Measurements from ENCODE around the gene SCN9A.
A peak's percentile ranks its signal among the peaks of the same experiment; 100 is the strongest.

Gene SCN9A

GRCh38 chr2:166181813-166182154, 194.0 kb downstream of the SCN9A start:
- Histone ChIP-seq H3K27ac (ENCODE audit: poor library complexity, severe bottlenecking) (no peak overlapping the region), H3K9me3 (ENCODE audit: severe bottlenecking) (no peaks in the 10 kb centered on the region), H3K4me1 (ENCODE audit: insufficient read depth, poor library complexity, severe bottlenecking) (peaks cover 9% of the 10 kb centered on the region), H3K36me3 (ENCODE audit: low read depth) (no peaks in the 10 kb centered on the region), H3K27me3 (ENCODE audit: insufficient read depth, poor library complexity, severe bottlenecking) (no peaks in the 10 kb centered on the region), H3K4me3 (ENCODE audit: severe bottlenecking) (no peak overlapping the region)
- ATAC-seq (ENCODE audit: low read depth) (no peak), DNase-seq (ENCODE audit: low spot score) (no peak)
- TF ChIP-seq, protein P1, sequence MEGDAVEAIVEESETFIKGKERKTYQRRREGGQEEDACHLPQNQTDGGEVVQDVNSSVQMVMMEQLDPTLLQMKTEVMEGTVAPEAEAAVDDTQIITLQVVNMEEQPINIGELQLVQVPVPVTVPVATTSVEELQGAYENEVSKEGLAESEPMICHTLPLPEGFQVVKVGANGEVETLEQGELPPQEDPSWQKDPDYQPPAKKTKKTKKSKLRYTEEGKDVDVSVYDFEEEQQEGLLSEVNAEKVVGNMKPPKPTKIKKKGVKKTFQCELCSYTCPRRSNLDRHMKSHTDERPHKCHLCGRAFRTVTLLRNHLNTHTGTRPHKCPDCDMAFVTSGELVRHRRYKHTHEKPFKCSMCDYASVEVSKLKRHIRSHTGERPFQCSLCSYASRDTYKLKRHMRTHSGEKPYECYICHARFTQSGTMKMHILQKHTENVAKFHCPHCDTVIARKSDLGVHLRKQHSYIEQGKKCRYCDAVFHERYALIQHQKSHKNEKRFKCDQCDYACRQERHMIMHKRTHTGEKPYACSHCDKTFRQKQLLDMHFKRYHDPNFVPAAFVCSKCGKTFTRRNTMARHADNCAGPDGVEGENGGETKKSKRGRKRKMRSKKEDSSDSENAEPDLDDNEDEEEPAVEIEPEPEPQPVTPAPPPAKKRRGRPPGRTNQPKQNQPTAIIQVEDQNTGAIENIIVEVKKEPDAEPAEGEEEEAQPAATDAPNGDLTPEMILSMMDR (IDR thresholded peaks at IDR 0.05; ENCODE audit: poor library complexity, severe bottlenecking), result peak; percentile 48

DNA sequence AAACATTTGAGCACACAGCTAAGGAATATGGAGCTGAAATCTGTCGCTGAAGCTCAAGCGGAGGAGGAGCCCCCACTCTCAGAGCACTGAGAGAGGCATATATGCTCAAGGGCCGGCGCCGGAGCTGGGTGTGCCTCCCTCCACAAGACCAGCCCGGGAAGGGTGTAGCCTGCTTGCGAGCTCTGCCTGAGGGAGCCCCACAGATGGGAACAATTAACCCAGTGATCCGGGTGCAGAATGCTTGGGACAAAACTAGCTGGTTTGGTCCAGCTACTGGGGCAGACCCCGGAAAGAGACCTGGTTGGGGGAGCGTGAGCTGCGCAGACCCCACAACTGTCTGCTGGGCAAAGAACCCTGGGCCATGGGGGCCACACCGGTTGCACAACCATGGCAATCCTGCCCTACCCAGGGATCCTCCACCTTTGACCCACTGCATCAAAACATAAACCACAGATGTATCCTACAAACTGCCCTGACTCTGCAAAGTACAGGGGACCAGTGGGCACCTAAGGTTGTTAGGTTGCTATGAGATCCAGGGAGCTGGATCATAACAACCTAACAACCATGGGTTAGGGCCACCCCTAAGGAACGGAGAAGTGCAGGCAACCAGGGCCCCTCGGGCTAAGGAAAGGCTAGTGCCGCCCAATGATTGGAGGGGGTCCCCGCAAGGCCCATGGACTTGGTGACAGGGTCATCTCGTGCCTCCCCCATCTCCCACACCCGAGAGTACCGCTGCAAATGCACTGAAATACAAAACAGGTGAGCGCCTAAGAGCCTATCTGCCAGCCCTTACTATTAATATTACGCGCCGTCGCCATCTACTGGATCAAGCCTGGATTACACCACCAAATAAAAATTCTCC, 194.6 kb downstream of the SCN9A start:
- no peaks in the 10 kb centered on the region for H3K36me3 ChIP-seq (ENCODE audit: low read depth)
- ATAC-seq (ENCODE audit: low read depth), result peak; percentile 12; the same call in 1 of the 3 replicates
- no peak for DNase-seq (ENCODE audit: low spot score)

DNA sequence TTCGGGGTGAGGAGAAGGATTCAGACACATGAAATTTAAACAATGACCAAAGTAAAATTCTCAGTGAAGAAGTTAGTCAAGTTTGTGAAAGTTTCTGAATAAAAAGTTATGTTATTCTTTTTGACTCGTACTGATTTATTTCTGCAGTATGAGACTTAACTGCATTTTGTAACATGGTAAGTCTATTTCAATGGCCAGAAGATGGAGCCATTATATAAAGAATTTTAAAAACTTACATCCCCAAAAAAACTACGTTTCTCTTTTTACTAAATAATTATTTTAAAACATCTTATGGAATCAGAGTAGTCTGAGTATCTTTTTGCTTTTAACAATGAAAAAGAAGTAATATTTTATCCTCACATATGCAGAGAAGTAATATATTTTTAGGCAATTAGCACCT, 196.5 kb downstream of the SCN9A start:
- Histone ChIP-seq H3K4me1 (ENCODE audit: insufficient read depth, poor library complexity, severe bottlenecking) (no peaks in the 10 kb centered on the region), H3K9me3 (ENCODE audit: severe bottlenecking) (no peaks in the 10 kb centered on the region), H3K36me3 (ENCODE audit: low read depth) (no peaks in the 10 kb centered on the region), H3K27ac (ENCODE audit: poor library complexity, severe bottlenecking) (no peak overlapping the region), H3K27me3 (ENCODE audit: insufficient read depth, poor library complexity, severe bottlenecking) (no peaks in the 10 kb centered on the region), H3K4me3 (ENCODE audit: severe bottlenecking) (no peak overlapping the region)
- TF ChIP-seq, protein P1 (IDR thresholded peaks at IDR 0.05; ENCODE audit: poor library complexity, severe bottlenecking), result peak; percentile 75
- no peak for ATAC-seq (ENCODE audit: low read depth)
- DNase-seq (ENCODE audit: low spot score), result no peak

More for the DNA sequence above, 194.6 kb downstream of the SCN9A start:
- Histone ChIP-seq H3K4me1 (ENCODE audit: insufficient read depth, poor library complexity, severe bottlenecking) (peaks cover 9% of the 10 kb centered on the region), H3K4me3 (ENCODE audit: severe bottlenecking) (no peak overlapping the region), H3K27ac (ENCODE audit: poor library complexity, severe bottlenecking) (no peak overlapping the region), H3K27me3 (ENCODE audit: insufficient read depth, poor library complexity, severe bottlenecking) (no peaks in the 10 kb centered on the region), H3K9me3 (ENCODE audit: severe bottlenecking) (no peaks in the 10 kb centered on the region)
- TF ChIP-seq, protein P1 (IDR thresholded peaks at IDR 0.05; ENCODE audit: poor library complexity, severe bottlenecking), result peak; percentile 72

GRCh38 chr2:166173263-166173662, 202.5 kb downstream of the SCN9A start:
- TF ChIP-seq, protein P1 (IDR thresholded peaks at IDR 0.05; ENCODE audit: poor library complexity, severe bottlenecking), result no peak
- H3K27me3 ChIP-seq (ENCODE audit: insufficient read depth, poor library complexity, severe bottlenecking), result no peaks in the 10 kb centered on the region
- no peak overlapping the region for H3K27ac ChIP-seq (ENCODE audit: poor library complexity, severe bottlenecking)
- no peaks in the 10 kb centered on the region for H3K36me3 ChIP-seq (ENCODE audit: low read depth)
- H3K9me3 ChIP-seq (ENCODE audit: severe bottlenecking), result no peaks in the 10 kb centered on the region
- no peaks in the 10 kb centered on the region for H3K4me1 ChIP-seq (ENCODE audit: insufficient read depth, poor library complexity, severe bottlenecking)
- ATAC-seq (ENCODE audit: low read depth) (no peak), DNase-seq (ENCODE audit: low spot score) (no peak)
- H3K4me3 ChIP-seq (ENCODE audit: severe bottlenecking), result no peak overlapping the region

DNA sequence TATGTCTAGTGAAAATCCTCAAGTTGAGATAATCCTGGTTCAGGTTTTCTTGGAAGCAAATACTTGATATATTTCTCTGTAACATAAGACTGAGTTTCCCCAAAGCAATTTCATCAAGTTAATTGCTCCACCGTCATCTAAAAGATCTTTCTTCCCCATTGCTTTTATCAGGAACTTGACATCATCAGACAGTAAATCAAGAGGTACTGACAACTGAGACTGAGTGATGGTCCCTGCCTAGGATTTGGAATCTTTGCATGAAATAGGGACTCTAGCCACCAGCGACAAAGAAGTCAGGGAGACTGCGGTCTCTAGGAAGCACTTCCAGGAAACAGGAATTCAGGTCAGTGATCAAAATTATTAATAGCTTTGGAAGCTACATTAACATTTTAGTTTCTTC, 204.5 kb downstream of the SCN9A start:
- DNase-seq (ENCODE audit: low spot score) (no peak), ATAC-seq (ENCODE audit: low read depth) (no peak)
- no peaks in the 10 kb centered on the region for H3K36me3 ChIP-seq (ENCODE audit: low read depth)
- H3K27ac ChIP-seq (ENCODE audit: poor library complexity, severe bottlenecking), result no peak overlapping the region
- TF ChIP-seq, protein P1 (IDR thresholded peaks at IDR 0.05; ENCODE audit: poor library complexity, severe bottlenecking), result no peak
- no peaks in the 10 kb centered on the region for H3K9me3 ChIP-seq (ENCODE audit: severe bottlenecking)
- no peak overlapping the region for H3K4me3 ChIP-seq (ENCODE audit: severe bottlenecking)
- no peaks in the 10 kb centered on the region for H3K27me3 ChIP-seq (ENCODE audit: insufficient read depth, poor library complexity, severe bottlenecking)
- no peaks in the 10 kb centered on the region for H3K4me1 ChIP-seq (ENCODE audit: insufficient read depth, poor library complexity, severe bottlenecking)

All from RWPE2 (cell line).